MCF 10A (cell line): ENCODE results near the gene CAPN15. TPM values are rescaled to one million over a fixed set of nuclear protein-coding genes. Genes with fewer than 3 reads are reported as not detected.
A peak's percentile ranks its signal among the peaks of the same experiment; 100 is the strongest.

ENCODE experiments used
- BruUV-seq: library from RNA; stranded (reverse); fragments of 400-500 nt; replicated peaks from 2 replicates; lab custom pipeline; 2021; lab: Mats Ljungman, UMichigan
- CTCF ChIA-PET: fragments of 300-600 bp; sonication (Branson Sonifier 250); formaldehyde crosslinking; extraction: SDS; loops from one replicate; lab custom pipeline; 2021; ENCODE audit warnings: antibody characterized with exemption, inconsistent platforms; lab: Yijun Ruan, JAX
- POLR2A ChIA-PET: fragments of 300-600, 350-650 bp; sonication (Branson Sonifier 250); formaldehyde crosslinking; extraction: SDS; loops from one replicate; lab custom pipeline; 2020; ENCODE audit warnings: antibody characterized with exemption, inconsistent platforms; lab: Yijun Ruan, JAX
- DNase-seq: peaks from one replicate; pipeline ENCODE4 v3.0.0-alpha.2; 2018; ENCODE audit not compliant: unreplicated experiment
- H3K27ac Mint-ChIP-seq: one replicate; pipeline ENCODE4 v1.8.0; 2022; ENCODE audit warnings: mild to moderate bottlenecking, low read depth, mixed read lengths; ENCODE audit not compliant: unreplicated experiment
- H3K27me3 Mint-ChIP-seq: one replicate; pipeline ENCODE4 v1.8.0; 2022; ENCODE audit warnings: mixed read lengths; ENCODE audit not compliant: insufficient read depth, unreplicated experiment
- H3K36me3 Mint-ChIP-seq: one replicate; pipeline ENCODE4 v1.8.0; 2022; ENCODE audit warnings: mild to moderate bottlenecking, moderate library complexity, mixed read lengths; ENCODE audit not compliant: insufficient read depth, unreplicated experiment
- H3K4me1 Mint-ChIP-seq: one replicate; pipeline ENCODE4 v1.8.0; 2022; ENCODE audit warnings: mixed read lengths; ENCODE audit not compliant: insufficient read depth, unreplicated experiment
- H3K4me3 Mint-ChIP-seq: one replicate; pipeline ENCODE4 v1.8.0; 2022; ENCODE audit warnings: mild to moderate bottlenecking, moderate library complexity, mixed read lengths; ENCODE audit not compliant: unreplicated experiment
- H3K9me3 Mint-ChIP-seq: one replicate; pipeline ENCODE4 v1.8.0; 2022; ENCODE audit warnings: mixed read lengths; ENCODE audit not compliant: unreplicated experiment
- intact Hi-C: fragments of 100-400 bp; cut with micrococcal nuclease; formaldehyde crosslinking; loops from 2 replicates; pipeline ENCODE4 v1.14.1; 2022
- total RNA-seq: library from RNA; stranded (reverse); gene quantifications from 2 replicates; pipeline ENCODE4 v1.2.3, GENCODE V29; 2022
- TF ChIP-seq, protein P1 (sequence below): fragments of 200-600 bp; IDR thresholded peaks from one replicate; pipeline ENCODE4 v1.8.0; 2022; ENCODE audit warnings: antibody characterized with exemption, mild to moderate bottlenecking; ENCODE audit not compliant: unreplicated experiment

The CAPN15 gene
- total RNA-seq, 1 experiment from 2014 or later: 81.1 TPM

GRCh38 chr16:508884-509736 is 18.4 kb upstream of the CAPN15 start:
- no TSS peak for BruUV-seq

DNA sequence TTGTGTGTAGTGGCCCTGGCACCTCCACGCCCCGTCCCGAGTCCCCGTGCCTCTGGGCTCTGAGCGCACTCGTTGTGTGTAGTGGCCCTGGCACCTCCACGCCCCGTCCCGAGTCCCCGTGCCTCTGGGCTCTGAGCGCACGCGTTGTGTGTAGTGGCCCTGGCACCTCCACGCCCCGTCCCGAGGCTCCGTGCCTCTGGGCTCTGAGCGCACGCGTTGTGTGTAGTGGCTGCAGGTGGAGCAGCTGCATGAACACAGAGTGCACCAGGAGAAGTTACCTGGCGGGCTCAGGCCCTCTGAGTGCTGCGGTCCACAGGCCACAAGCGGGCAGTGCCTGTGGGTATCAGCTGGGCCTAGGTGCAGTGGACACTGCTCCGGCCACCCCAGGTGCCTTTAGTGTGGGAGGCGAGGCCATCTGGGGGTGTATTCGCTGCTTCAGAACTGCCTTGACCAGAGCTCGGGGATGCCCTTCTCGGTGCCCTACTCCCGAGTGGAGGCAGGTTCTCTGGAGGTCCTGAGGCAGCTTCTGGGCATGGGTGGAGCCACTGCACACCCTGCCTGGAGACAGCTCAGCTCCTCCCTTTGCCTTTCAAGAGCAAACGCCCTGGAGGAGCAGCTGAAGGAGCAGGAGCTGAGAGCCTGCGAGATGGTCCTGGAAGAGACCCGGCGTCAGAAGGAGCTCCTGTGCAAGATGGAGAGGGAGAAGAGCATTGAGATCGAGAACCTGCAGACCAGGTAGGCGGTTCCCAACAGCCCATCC is 17.3 kb upstream of the CAPN15 start:
- no TSS peak for BruUV-seq
- intact Hi-C loops: no loop called here
- ChIA-PET POLR2A (interaction anchor here (0.5 to 0.6 kb wide), 2 partner anchors 9 to 22 kb away, joined by 3 to 5 read pairs; no protein-coding TSS in a partner anchor), CTCF (no interaction called here)
- Mint-ChIP-seq H3K9me3 (no peaks in the 10 kb centered on the region), H3K4me3 (no peak overlapping the region), H3K4me1 (no peaks in the 10 kb centered on the region), H3K27ac (no peak overlapping the region), H3K27me3 (no peaks in the 10 kb centered on the region), H3K36me3 (peaks cover 19% of the 10 kb centered on the region)
- TF ChIP-seq, protein P1, sequence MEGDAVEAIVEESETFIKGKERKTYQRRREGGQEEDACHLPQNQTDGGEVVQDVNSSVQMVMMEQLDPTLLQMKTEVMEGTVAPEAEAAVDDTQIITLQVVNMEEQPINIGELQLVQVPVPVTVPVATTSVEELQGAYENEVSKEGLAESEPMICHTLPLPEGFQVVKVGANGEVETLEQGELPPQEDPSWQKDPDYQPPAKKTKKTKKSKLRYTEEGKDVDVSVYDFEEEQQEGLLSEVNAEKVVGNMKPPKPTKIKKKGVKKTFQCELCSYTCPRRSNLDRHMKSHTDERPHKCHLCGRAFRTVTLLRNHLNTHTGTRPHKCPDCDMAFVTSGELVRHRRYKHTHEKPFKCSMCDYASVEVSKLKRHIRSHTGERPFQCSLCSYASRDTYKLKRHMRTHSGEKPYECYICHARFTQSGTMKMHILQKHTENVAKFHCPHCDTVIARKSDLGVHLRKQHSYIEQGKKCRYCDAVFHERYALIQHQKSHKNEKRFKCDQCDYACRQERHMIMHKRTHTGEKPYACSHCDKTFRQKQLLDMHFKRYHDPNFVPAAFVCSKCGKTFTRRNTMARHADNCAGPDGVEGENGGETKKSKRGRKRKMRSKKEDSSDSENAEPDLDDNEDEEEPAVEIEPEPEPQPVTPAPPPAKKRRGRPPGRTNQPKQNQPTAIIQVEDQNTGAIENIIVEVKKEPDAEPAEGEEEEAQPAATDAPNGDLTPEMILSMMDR: no peak
- DNase-seq: no peak

More at GRCh38 chr16:508884-509736, 18.4 kb upstream of the CAPN15 start:
- no peak overlapping the region for H3K27ac Mint-ChIP-seq
- H3K9me3 Mint-ChIP-seq: no peaks in the 10 kb centered on the region
- H3K4me3 Mint-ChIP-seq: no peak overlapping the region
- ChIA-PET POLR2A (no interaction called here), CTCF (no interaction called here)
- no peaks in the 10 kb centered on the region for H3K27me3 Mint-ChIP-seq
- intact Hi-C loops: no loop called here
- H3K36me3 Mint-ChIP-seq: peaks cover 11% of the 10 kb centered on the region
- no peak for DNase-seq
- no peaks in the 10 kb centered on the region for H3K4me1 Mint-ChIP-seq
- TF ChIP-seq, protein P1: no peak

GRCh38 chr16:512802-513201 is 14.7 kb upstream of the CAPN15 start:
- H3K27ac Mint-ChIP-seq: no peak overlapping the region
- H3K9me3 Mint-ChIP-seq: no peaks in the 10 kb centered on the region
- CTCF ChIA-PET: no interaction called here
- H3K36me3 Mint-ChIP-seq: peaks cover 12% of the 10 kb centered on the region
- POLR2A ChIA-PET: no interaction called here
- TF ChIP-seq, protein P1: no peak
- no peaks in the 10 kb centered on the region for H3K4me1 Mint-ChIP-seq
- BruUV-seq: no TSS peak
- H3K4me3 Mint-ChIP-seq: no peak overlapping the region
- no peak for DNase-seq
- H3K27me3 Mint-ChIP-seq: no peaks in the 10 kb centered on the region
- intact Hi-C loops: loop anchor here (1.0 kb wide), 1 partner anchor 18 kb away; no protein-coding TSS in a partner anchor

GRCh38 chr16:513950-514349 is 13.6 kb upstream of the CAPN15 start:
- peaks cover 12% of the 10 kb centered on the region for H3K36me3 Mint-ChIP-seq
- H3K9me3 Mint-ChIP-seq: no peaks in the 10 kb centered on the region
- no peaks in the 10 kb centered on the region for H3K27me3 Mint-ChIP-seq
- H3K4me3 Mint-ChIP-seq: no peak overlapping the region
- TF ChIP-seq, protein P1: no peak
- no peak for DNase-seq
- H3K4me1 Mint-ChIP-seq: no peaks in the 10 kb centered on the region
- BruUV-seq: no TSS peak
- POLR2A ChIA-PET: no interaction called here
- CTCF ChIA-PET: interaction anchor here (1.1 kb wide), 1 partner anchor 18 kb away, joined by 4 read pairs; no protein-coding TSS in a partner anchor
- intact Hi-C loops: no loop called here
- peak overlapping the region; percentile 63 for H3K27ac Mint-ChIP-seq
